Measurements from ENCODE around the gene ANTKMT.

The ANTKMT gene

GRCh38 chr16:769184-769784, 48.3 kb downstream of the ANTKMT start:
- Histone ChIP-seq H3K27me3 (replicated peaks) (no peaks in the 10 kb centered on the region), H3K27ac (no peak overlapping the region), H3K36me3 (replicated peaks) (no peaks in the 10 kb centered on the region), H3K4me3 (ENCODE audit: low read depth, low read length) (no peak overlapping the region)
- in situ Hi-C loops (cut with HindIII; ENCODE audit: low pct_ligation_motif_present, low sequenced_read_pairs) = no loop called here
- no peak for DNase-seq
- TF ChIP-seq CTCF (IDR thresholded peaks at IDR 0.05; ENCODE audit: low read depth, low read length, missing control alignments) = no peak

GRCh38 chr16:769934-770333, 49.0 kb downstream of the ANTKMT start:
- in situ Hi-C loops (cut with HindIII; ENCODE audit: low pct_ligation_motif_present, low sequenced_read_pairs) = no loop called here
- no peak for TF ChIP-seq CTCF (IDR thresholded peaks at IDR 0.05; ENCODE audit: low read depth, low read length, missing control alignments)
- Histone ChIP-seq H3K27me3 (replicated peaks) (no peaks in the 10 kb centered on the region), H3K27ac (no peak overlapping the region), H3K4me3 (ENCODE audit: low read depth, low read length) (no peak overlapping the region), H3K36me3 (replicated peaks) (no peaks in the 10 kb centered on the region)
- no peak for DNase-seq

GRCh38 chr16:770411-770810, 49.5 kb downstream of the ANTKMT start:
- in situ Hi-C loops (cut with HindIII; ENCODE audit: low pct_ligation_motif_present, low sequenced_read_pairs) = no loop called here
- Histone ChIP-seq H3K4me3 (ENCODE audit: low read depth, low read length) (no peak overlapping the region), H3K36me3 (replicated peaks) (no peaks in the 10 kb centered on the region), H3K27me3 (replicated peaks) (no peaks in the 10 kb centered on the region), H3K27ac (no peak overlapping the region)
- no peak for DNase-seq
- no peak for TF ChIP-seq CTCF (IDR thresholded peaks at IDR 0.05; ENCODE audit: low read depth, low read length, missing control alignments)
